Skin epidermis (tissue), 12 donors: Measurements from ENCODE around the gene CFD.
"Not testable (repeated sequence)": the region's sequence is repeated elsewhere in the genome, so short reads cannot be mapped to it uniquely, and the experiment has no call there.

ENCODE experiments used
- H3K27ac ChIP-seq, 21 experiments: fragments of 200-600 bp; sonication (generic) in 11 of 21; one replicate each; pipeline ENCODE4 v1.5.0; 2020; ENCODE audit warnings: mild to moderate bottlenecking in 3 of 21, inconsistent platforms in 2 of 21, moderate library complexity in 2 of 21
- H3K4me3 ChIP-seq, 7 experiments: fragments of 200-600 bp; sonication (generic) in 2 of 7; one replicate each; pipeline ENCODE4 v1.5.0; 2020; ENCODE audit warnings: inconsistent platforms in 2 of 7, mild to moderate bottlenecking in 2 of 7, moderate library complexity in 1 of 7

Gene CFD

DNA sequence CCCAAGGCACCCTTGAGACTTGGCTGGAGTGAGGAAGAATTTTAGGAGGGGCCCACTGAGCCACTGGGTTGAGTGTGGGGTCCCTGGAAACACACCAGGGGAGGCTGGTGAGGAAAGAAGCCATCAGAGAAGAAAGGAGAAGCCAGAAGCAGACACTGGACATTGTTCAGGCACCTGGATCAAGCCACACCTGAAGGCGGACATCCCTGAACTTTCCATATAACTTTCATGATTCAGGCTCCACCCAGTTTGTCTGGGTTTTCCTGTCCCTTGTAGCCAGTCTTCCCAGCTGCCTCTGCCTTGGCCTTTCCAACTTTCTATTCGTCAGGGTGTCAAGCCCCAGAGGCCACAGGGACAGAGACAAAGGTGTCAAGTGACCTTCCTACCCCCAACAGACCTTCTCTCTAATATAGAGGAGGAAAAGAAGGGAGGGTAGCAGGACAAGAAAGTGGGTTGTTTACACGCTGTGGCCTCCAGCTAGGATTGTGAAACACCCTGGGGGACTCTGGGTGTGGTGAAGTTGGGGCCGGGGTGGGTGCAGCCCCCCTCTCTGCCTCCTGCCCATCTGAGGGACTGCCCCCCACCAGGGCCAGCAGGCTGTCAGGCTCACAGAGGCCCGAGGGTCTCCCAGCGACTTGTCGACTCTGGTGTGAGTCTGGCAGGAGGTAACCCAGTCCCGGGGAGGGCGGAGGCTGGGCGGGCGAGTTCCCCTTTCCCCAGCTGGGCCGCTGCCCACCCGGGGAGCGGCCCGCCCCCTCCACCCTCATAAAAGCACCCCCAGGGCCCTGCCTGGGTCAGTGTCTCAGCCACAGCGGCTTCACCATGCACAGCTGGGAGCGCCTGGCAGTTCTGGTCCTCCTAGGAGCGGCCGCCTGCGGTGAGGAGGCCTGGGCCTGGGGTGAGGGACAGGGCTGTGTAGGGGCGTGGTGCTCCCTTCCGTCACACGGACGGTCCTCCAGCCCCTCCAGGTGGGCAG lies at the start of gene CFD:
Gene CFD (plus strand): TSS at position 797 of the 976 bp plus-strand sequence. CDS start 26 bp downstream, at position 823.
- peak within 1 kb of the TSS in 19 of 21 experiments; percentile 9 to 88 (median 78) for H3K27ac ChIP-seq

DNA sequence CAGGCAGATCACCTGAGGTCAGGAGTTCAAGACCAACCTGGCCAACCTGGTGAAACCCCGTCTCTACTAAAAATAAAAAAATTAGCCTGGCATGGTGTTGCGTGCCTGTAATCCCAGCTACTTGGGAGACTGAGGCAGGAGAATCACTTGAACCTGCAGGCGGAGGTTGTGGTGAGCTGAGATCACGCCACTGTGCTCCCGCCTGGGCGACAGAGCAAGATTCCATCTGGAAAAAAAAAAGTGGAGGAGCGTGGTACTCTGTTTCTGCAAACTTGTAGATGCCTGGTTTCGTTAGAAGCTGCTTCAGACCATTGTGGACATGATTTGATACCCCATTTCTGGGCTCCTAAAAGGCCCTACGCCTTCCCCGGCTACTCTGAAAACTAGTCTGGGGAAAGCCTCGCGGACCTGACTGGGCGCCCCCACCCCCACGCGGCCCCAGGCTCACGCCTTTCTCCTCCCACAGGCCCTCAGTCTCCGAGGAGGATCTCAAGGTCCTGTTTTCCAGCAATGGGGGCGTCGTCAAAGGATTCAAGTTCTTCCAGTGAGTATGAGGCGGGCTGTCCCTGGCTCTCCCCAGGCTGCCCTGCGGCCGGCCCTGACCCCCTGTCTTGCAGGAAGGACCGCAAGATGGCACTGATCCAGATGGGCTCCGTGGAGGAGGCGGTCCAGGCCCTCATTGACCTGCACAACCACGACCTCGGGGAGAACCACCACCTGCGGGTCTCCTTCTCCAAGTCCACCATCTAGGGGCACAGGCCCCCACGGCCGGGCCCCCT lies 49.2 kb upstream of the CFD start:
- no peak overlapping the region for H3K4me3 ChIP-seq
- H3K27ac ChIP-seq: no peak overlapping the region

More for the DNA sequence above, at the start of gene CFD:
- peak within 1 kb of the TSS; percentile 22 to 50 (median 36) for H3K4me3 ChIP-seq

DNA sequence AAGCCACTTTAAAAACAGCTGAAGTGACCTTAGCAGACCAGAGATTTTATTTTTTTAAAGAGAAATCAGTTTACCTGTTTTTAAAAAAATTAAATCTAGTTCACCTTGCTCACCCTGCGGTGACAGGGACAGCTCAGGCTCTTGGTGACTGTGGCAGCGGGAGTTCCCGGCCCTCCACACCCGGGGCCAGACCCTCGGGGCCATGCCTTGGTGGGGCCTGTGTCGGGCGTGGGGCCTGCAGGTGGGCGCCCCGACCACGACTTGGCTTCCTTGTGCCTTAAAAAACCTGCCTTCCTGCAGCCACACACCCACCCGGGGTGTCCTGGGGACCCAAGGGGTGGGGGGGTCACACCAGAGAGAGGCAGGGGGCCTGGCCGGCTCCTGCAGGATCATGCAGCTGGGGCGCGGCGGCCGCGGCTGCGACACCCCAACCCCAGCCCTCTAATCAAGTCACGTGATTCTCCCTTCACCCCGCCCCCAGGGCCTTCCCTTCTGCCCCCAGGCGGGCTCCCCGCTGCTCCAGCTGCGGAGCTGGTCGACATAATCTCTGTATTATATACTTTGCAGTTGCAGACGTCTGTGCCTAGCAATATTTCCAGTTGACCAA lies 48.5 kb upstream of the CFD start:
- H3K4me3 ChIP-seq: no peak overlapping the region
- no peak overlapping the region for H3K27ac ChIP-seq

DNA sequence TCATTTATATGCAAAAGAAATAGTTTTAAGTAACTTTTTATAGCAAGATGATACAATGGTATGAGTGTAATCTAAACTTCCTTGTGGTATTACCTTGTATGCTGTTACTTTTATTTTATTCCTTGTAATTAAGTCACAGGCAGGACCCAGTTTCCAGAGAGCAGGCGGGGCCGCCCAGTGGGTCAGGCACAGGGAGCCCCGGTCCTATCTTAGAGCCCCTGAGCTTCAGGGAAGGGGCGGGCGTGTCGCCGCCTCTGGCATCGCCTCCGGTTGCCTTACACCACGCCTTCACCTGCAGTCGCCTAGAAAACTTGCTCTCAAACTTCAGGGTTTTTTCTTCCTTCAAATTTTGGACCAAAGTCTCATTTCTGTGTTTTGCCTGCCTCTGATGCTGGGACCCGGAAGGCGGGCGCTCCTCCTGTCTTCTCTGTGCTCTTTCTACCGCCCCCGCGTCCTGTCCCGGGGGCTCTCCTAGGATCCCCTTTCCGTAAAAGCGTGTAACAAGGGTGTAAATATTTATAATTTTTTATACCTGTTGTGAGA lies 47.9 kb upstream of the CFD start:
- no peak overlapping the region for H3K27ac ChIP-seq
- no peak overlapping the region for H3K4me3 ChIP-seq

DNA sequence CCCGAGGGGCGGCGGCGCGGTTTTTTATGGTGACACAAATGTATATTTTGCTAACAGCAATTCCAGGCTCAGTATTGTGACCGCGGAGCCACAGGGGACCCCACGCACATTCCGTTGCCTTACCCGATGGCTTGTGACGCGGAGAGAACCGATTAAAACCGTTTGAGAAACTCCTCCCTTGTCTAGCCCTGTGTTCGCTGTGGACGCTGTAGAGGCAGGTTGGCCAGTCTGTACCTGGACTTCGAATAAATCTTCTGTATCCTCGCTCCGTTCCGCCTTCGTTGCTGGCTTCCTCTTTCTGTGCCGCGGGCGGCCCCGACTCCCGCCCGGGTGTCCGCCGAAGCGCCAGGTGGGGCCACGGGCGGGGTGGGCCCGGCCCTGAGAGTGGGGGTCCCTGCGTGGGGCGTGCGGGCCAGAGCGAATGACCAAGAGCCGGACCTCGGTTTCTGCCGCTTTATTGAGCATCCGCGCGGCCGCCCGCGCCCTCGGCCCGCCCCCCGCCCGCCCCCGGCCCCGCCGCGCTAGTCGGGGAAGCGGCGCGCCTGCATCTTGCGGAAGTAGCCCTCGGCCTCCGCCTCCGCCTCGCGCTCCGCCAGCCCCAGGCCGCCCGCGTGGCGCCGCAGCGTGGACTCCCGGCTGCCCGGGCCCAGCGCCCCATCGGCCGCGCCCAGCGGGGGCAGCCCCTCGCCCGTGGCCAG lies 47.3 kb upstream of the CFD start:
- Histone ChIP-seq H3K27ac (no peak overlapping the region), H3K4me3 (no peak overlapping the region)

DNA sequence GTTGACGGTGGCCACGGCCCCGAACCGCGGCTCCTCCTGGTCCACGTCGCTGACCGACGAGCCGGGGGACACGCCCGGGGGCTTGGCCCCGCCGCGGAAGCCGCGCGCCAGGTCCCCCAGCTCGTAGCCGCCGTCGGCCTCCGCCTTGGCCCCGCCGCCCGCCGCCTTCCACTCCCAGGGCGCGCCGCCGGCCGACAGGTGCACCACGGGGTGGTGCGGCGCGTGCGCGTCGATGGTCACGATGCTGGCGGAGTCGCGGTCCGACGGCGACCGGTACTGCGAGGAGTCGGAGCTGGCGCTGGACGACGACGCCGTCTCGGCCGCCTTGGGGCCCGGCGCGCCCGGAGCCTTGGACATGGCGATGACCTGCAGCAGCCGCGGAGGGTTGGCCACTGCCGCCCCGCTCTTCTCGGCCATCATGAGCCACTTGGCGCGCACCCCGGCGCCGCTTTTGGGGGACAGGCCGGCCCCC lies 46.7 kb upstream of the CFD start:
- no peak overlapping the region for H3K27ac ChIP-seq
- H3K4me3 ChIP-seq: no peak overlapping the region

DNA sequence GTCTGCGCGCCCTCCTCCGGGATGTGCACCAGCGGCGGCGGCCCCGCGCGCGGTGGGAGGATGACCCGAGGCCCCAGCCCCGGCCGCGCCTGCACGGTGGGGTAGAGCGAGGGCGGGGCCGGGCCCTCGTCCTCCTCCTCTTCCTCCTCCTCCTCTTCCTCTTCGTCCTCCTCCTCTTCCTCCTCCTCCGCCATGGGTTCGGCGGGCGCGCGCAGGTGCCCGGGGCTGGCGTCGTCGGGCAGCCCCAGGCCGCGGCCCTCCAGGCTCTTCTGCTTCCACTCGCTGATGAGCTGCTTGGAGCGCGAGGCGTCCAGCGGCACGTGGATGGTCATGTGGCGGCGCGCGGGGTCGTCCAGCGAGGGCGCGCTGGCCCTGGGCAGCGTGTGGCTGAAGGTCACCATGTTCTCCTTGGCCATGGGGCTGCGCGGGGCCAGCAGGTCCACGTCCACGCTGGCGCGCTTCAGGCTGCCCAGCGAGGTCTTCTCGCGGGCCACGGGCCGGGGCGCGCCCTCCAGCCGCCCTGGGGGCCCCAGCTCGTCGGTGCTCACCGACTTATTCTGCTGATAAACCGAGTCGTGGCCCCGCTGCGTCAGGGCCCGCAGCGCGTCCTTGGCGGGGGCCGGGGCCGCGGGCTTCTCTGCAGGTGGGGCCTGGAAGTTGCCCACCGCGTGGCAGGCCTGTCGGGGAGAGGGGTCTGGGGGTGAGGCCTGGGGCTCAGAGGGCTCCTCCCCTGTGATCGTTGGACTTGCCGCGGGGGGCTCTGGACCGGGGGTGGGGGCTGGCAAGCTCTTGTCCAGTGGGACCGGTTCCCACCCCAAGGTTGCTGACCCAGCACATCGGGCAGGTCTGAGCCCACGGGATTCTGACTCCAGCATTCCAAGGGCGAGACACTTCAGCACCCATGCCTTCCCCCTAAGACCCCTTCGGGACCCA lies 46.0 kb upstream of the CFD start:
- no peak overlapping the region for H3K27ac ChIP-seq
- H3K4me3 ChIP-seq: no peak overlapping the region

DNA sequence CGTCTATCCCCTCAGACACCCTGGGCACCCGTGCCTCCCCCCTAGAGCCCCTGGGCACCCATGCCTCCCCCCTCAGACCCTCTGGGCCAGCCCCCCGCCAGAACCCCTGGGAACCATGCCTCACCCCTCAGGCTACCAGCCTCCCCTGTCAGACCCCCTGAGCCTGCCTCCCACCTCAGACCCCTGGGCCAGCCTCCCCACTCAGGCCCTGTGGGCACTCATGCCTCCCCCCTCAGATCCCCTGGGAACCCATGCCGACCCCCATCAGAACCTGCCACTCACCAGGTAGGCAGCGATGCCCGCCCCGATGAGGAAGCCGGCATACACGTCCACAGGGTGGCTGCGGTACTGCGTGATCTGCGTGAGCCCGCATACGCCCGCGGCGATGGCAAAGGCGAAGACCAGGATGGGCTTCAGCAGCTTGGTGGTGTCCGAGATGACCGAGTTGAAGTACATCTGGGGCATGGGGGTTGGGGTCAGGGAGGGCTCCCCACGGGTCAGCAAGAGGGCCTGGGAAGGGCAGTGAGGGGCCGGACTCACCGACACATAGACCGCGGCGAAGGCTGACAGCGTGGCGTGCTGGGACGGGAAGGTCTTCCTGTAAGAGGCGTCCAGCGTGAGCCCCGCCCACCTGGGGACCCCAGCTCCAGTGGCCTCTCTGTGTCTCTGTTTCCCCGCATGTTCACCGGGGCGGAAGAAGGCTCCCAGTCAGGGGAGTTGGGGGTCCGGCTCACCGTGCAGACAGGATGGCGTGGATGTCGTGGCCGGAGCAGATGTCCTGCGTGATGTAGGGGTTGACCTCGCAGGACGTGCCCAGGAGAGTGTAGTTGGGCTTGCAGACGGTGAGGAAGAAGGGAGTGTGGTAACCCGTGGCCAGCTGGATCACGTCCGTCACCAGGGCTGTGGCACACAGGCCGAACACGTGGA lies 45.0 kb upstream of the CFD start:
- H3K4me3 ChIP-seq: no peak overlapping the region
- H3K27ac ChIP-seq: no peak overlapping the region

DNA sequence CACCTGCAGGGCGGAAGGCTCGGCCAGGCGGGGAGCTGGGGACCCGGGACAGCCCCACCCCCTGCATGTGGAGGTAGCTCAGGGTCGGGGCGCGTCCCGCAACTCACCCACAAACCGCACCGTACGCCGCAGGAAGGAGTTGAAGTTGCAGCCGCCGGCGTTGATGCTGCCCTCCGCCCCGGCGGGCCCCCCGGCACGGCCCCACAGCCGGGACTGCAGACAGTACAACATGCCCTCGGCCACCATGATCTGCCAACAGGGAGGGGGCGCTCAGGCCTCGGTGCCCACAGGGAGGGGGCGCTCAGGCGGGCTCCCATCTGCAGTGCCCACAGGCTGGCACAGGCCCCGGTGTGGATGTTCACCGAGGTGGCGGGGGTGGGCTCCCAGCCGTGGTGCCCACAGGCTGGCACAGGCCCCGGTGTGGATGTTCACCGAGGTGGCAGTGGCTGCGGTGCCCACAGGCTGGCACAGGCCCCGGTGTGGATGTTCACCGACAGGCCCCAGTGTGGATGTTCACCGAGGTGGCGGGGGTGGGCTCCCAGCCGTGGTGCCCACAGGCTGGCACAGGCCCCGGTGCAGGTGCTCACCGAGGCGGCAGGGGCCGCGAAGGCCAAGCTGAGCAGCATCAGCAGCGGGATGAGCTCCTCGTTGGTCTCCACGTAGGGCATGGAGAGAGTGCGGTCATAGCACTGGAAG lies 44.2 kb upstream of the CFD start:
- Histone ChIP-seq H3K27ac (no peak overlapping the region), H3K4me3 (no peak overlapping the region)

DNA sequence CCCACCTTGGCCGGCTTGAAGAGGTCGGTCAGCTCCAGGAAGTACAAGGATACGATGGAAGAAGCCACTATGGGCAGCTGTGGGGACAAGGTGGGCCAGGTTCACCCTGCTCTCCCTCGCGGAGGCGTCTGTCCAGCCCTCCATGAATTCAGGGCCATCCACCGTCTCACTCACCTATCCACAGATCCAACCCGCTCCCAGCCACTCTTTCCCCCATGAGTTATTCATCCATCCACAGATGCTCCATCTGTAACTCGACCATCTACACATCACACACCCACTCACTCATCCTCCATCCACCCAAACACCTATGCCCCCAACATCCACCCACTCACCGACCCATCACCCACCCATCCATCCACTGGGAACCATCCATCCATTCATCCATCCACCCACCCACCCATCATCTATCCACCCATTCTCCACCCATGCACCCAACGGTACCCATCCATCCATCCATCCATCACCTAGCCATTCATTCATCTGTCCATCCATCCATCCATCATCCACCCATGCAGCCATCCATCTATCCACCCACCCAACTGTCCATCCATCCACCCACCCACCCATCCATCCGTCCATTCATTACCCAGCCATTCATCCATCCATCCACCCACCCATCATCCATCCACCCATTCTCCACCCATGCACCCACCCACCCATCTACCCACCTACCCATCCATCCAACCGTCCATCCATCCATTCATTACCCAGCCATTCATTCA lies 43.5 kb upstream of the CFD start:
- no peak overlapping the region for H3K4me3 ChIP-seq

DNA sequence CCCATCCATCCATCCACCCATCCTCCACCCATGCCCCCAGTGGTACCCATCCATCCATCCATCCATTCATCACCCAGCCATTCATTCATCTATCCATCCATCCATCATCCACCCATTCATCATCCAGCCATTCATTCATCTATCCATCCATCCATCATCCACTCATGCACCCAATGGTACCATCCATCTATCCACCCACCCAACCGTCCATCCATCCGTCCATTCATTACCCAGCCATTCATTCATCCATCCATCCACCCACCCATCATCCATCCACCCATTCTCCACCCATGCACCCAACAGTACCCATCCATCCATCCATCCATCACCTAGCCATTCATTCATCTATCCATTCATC lies 43.0 kb upstream of the CFD start:
- H3K4me3 ChIP-seq: no peak overlapping the region
- no peak overlapping the region for H3K27ac ChIP-seq

More for the DNA sequence above, 43.5 kb upstream of the CFD start:
- no peak overlapping the region for H3K27ac ChIP-seq

DNA sequence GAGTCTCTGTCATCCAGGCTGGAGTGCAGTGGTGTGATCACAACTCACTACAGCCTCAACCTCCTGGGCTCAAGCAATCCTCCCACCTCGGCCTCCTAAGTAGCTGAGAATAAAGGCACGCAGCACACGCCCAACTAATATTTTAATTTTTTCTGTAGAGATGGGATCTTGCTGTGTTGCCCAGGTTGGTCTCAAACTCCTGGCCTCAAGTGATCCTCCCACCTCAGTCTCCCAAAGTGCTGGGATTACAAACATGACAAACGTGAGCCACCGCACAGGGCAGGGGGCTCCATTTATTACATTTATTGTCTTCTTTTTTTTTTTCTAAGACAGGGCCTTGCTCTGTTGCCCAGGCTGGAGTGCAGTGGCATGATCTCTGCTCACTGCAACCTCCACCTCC lies 39.3 kb upstream of the CFD start:
- not testable (repeated sequence) for H3K27ac ChIP-seq, H3K4me3 ChIP-seq

DNA sequence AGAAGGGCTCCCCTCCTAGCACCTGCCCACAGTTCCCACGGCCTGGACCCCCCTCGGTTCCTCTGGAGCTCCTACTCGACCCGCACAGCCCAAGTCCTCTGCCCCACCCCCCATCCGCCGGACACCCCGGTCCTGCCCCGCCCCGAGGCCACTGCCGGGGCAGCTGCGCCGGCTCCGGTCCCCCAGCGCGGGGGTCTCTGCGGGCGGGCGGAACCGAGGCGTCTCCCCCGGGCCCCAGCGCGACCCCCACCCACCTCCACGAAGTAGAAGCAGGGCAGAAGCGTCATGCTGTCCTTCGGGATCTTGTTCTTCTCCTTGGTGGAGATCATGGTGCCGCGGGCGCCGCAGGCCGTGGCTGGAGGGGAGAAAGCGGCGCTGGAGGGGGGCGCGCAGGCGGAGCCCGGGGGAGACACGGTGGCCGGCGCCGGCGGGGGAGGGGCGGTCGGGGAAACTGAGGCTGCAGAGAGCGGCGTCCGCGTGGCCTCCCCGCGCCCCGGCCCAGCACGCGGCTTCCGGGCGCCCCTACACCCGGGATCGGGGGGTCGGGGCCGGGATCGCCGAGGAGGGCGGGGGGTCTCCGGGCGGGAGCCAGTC lies 38.1 kb upstream of the CFD start:
- Histone ChIP-seq H3K27ac (no peak overlapping the region), H3K4me3 (peak overlapping the region in 6 of 7 experiments; percentile 2 to 33 (median 12))

DNA sequence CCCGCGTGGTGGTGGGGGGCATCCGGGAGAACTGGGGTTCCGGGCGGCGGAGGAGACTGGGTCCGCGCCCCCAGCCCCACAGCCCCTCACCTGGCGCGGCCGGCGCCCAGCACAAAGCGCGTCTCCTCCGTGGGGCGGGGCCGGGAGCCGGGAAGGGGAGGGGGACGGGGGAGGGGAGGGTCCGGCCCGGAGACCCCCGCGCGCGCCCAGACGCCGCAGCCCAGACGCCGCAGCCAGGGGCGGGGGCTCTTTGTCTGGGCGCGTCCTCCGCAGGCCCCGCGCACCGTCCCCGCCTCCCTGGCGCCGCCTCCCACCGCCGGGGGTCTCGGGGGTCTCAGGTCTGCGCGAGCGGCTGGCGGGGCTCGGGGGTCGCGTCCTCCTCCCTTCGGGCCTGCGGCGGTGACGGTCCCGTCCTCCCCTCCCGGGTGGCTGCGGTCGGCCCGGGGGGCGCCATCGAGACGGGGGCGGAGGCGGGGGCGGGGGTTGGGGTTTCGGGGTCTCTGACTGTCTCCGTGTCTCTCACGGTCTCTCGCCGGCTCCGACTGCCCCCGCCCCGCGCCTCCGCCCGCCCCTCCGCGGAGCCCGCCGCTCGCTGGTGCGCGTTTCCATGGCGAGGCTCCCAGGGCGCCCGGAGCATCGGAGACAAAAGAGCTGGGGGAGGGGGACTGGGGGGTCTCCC lies 37.5 kb upstream of the CFD start, which contains the start of gene PLPPR3:
Gene PLPPR3 (minus strand): TSS at position 131 of the 679 bp plus-strand sequence. CDS start 396 bp downstream, outside the sequence.
- Histone ChIP-seq H3K27ac (no peak within 1 kb of the TSS), H3K4me3 (peak within 1 kb of the TSS in 6 of 7 experiments; percentile 2 to 33 (median 12))

DNA sequence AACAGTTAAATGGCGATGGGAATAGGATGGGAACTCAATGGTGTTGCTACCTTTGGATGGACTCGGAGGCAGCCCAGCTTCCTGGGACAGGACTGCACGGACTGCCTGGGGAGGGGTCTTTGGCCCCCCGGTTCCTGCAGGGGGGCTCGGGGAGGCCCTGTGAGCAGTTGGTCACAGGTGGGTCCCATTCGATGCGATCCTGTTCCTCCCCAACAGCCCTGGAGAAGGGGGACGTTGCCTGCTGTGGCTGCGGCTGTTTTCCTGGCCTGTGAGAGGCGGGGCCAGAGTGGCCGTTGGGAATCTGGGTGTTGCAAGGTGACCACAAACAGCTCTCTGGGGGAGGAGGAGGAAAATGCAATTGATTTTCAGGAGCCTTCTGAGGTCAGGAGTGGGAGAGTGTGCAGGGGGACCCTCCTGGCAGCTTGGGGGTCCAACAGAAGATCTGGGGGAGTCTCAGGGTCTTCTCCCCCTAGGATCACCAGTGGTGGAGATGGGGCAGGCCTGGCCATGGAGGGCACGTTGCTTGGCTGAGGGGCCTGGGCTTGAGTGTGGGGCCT lies 35.8 kb upstream of the CFD start:
- H3K27ac ChIP-seq: no peak overlapping the region

More for the DNA sequence above, 35.8 kb upstream of the CFD start:
- H3K4me3 ChIP-seq: no peak overlapping the region
